ENCODE data around the gene TEX101. TPM values are rescaled to one million over a fixed set of nuclear protein-coding genes. Genes with fewer than 3 reads are reported as not detected.
"Not testable (repeated sequence)": the region's sequence is repeated elsewhere in the genome, so short reads cannot be mapped to it uniquely, and the experiment has no call there.

Gene TEX101
- total RNA-seq, 1 donor from 2014 or later = not detected

DNA sequence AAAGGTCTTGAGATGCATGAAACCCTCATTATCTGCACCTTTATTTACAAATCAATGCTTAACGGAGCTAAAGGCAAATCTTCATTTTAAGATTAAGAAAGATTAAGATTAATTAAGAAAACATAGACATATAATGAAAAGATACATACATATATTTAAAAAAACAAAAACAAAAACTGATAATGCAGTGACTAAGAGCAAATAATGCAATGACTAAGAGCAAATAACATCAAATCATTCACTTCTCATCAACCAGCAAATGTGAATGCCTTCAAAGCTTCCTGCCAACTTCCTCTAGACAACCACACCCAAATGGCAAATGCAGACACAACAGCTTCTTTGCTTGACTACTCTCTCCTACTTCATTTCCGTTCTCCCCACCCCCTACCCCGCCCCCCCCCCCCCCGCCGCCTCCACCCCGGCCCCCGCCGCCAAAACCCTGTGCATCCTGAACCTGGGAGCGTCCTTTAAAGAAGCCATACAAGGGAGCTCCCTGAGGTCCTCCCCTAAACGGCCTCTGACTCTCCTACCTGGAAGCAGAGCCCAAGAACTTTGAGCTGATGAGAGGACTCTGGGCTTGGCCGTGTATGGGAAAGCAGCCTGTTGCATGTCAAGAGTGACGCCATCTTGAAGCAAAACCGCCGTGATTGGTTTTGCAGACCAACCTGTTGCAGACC lies 24.5 kb downstream of the TEX101 start:
- no peaks in the 10 kb centered on the region for H3K36me3 ChIP-seq (ENCODE audit: control insufficient read depth, insufficient read depth, low read length)
- no peak overlapping the region for H3K4me3 ChIP-seq (ENCODE audit: low read depth, low read length)
- peak; percentile 96 for DNase-seq (ENCODE audit: low read depth)
- TF ChIP-seq, protein P1, sequence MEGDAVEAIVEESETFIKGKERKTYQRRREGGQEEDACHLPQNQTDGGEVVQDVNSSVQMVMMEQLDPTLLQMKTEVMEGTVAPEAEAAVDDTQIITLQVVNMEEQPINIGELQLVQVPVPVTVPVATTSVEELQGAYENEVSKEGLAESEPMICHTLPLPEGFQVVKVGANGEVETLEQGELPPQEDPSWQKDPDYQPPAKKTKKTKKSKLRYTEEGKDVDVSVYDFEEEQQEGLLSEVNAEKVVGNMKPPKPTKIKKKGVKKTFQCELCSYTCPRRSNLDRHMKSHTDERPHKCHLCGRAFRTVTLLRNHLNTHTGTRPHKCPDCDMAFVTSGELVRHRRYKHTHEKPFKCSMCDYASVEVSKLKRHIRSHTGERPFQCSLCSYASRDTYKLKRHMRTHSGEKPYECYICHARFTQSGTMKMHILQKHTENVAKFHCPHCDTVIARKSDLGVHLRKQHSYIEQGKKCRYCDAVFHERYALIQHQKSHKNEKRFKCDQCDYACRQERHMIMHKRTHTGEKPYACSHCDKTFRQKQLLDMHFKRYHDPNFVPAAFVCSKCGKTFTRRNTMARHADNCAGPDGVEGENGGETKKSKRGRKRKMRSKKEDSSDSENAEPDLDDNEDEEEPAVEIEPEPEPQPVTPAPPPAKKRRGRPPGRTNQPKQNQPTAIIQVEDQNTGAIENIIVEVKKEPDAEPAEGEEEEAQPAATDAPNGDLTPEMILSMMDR (IDR thresholded peaks at IDR 0.05; ENCODE audit: insufficient read depth, low read length, severe bottlenecking) = no peak
- no peaks in the 10 kb centered on the region for H3K27me3 ChIP-seq (ENCODE audit: control insufficient read depth, insufficient read depth, low read length)
- FAIRE-seq = no peak

- TF ChIP-seq, protein P1 (IDR thresholded peaks at IDR 0.05; ENCODE audit: insufficient read depth, low read length, severe bottlenecking) = no peak
- no peak for DNase-seq (ENCODE audit: low read depth)
- Histone ChIP-seq H3K4me3 (ENCODE audit: low read depth, low read length) (no peak overlapping the region), H3K27me3 (ENCODE audit: control insufficient read depth, insufficient read depth, low read length) (no peaks in the 10 kb centered on the region), H3K36me3 (ENCODE audit: control insufficient read depth, insufficient read depth, low read length) (no peaks in the 10 kb centered on the region)
- no peak for FAIRE-seq
Measured at GRCh38 chr19:43439709-43440063, 25.0 kb downstream of the TEX101 start.

GRCh38 chr19:43441716-43442115 lies 27.0 kb downstream of the TEX101 start:
- DNase-seq (ENCODE audit: low read depth) = peak; percentile 38
- no peak overlapping the region for H3K4me3 ChIP-seq (ENCODE audit: low read depth, low read length)
- H3K36me3 ChIP-seq (ENCODE audit: control insufficient read depth, insufficient read depth, low read length) = no peaks in the 10 kb centered on the region
- TF ChIP-seq, protein P1 (IDR thresholded peaks at IDR 0.05; ENCODE audit: insufficient read depth, low read length, severe bottlenecking) = no peak
- H3K27me3 ChIP-seq (ENCODE audit: control insufficient read depth, insufficient read depth, low read length) = no peaks in the 10 kb centered on the region
- FAIRE-seq = no peak

DNA sequence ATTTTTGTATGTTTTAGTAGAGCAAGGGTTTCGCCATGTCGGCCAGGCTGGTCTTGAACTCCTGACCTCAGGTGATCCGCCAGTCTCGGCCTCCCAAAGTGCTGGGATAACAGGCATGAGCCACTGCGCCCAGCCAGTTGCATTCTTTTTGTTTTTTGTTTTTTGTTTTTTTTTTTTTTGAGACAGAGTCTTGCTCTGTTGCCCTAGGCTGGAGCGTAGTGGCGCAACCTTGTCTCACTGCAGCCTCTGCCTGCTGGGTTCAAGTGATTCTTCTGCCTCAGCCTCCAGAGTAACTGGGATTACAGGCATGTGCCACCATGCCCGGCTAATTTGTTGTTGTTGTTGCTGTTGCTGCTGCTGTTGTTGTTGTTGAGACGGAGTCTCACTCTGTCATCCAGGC lies 29.4 kb downstream of the TEX101 start:
- FAIRE-seq = not testable (repeated sequence)

DNA sequence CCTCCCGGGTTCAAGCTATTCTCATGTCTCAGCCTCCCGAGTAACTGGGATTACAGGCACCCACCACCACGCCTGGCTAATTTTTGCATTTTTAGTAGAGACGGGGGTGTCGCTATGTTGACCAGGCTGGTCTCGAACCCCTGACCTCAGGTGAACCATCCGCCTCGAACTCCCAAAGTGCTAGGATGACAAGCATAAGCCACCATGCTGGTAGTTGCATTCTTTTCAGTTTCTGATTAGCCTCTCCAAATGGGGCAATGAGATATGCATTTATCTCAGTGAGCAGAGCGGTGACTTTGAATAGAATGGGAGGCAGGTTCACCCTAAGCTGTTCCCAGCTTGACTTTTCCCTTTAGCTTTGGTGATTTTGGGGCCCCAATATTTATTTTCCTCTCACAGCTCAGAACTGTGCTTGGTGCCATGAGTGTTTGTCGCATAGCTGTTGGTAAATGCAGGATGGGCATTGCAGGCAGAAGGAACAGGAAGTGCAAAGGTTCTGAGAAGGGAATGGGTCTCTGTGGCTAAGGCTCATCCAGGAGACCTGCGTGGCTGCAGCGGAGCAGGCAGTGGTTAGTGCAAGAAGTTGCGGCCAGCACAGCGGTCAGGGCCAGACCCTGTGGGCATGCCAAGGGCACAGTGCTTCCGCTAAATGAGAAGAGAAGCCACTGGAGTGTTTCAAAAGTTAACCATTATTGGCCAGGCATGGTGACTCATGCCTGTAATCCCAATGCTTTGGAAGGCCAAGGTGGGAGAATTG lies 30.0 kb downstream of the TEX101 start:
- TF ChIP-seq, protein P1 (IDR thresholded peaks at IDR 0.05; ENCODE audit: insufficient read depth, low read length, severe bottlenecking) = no peak
- Histone ChIP-seq H3K27me3 (ENCODE audit: control insufficient read depth, insufficient read depth, low read length) (no peaks in the 10 kb centered on the region), H3K36me3 (ENCODE audit: control insufficient read depth, insufficient read depth, low read length) (no peaks in the 10 kb centered on the region), H3K4me3 (ENCODE audit: low read depth, low read length) (no peak overlapping the region)
- no peak for DNase-seq (ENCODE audit: low read depth)
- FAIRE-seq = no peak

More for the DNA sequence above, 29.4 kb downstream of the TEX101 start:
- H3K4me3 ChIP-seq (ENCODE audit: low read depth, low read length); H3K36me3 ChIP-seq (ENCODE audit: control insufficient read depth, insufficient read depth, low read length); DNase-seq (ENCODE audit: low read depth); H3K27me3 ChIP-seq (ENCODE audit: control insufficient read depth, insufficient read depth, low read length): not testable (repeated sequence)

DNA sequence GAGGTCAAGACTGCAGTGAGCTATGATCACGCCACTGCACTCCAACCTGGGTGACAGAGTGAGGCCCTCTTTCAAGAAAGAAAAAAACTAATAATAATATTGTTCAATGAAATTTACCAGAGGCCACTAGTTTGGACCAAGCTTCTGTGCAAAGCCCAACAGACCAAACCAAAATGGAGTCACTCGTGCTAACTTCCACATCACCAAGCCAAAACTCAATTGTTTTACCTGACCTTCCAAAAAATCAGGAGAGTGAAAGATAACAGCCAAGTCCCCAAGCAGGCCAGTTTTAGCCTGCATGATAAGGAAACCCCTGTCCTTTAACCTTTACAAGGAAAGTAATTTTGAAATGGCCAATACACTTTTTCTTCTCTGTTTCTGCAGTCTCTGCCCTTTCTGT lies 30.7 kb downstream of the TEX101 start:
- Histone ChIP-seq H3K27me3 (ENCODE audit: control insufficient read depth, insufficient read depth, low read length) (no peaks in the 10 kb centered on the region), H3K4me3 (ENCODE audit: low read depth, low read length) (no peak overlapping the region), H3K36me3 (ENCODE audit: control insufficient read depth, insufficient read depth, low read length) (no peaks in the 10 kb centered on the region)
- TF ChIP-seq, protein P1 (IDR thresholded peaks at IDR 0.05; ENCODE audit: insufficient read depth, low read length, severe bottlenecking) = no peak
- FAIRE-seq = no peak
- no peak for DNase-seq (ENCODE audit: low read depth)

All from bronchial epithelial cell (primary cell).